HG03565 (cell line): ENCODE measurements around the gene XAF1.
"Not testable (repeated sequence)": the region's sequence is repeated elsewhere in the genome, so short reads cannot be mapped to it uniquely, and the experiment has no call there.

Source experiments
- ATAC-seq: cut with Tn5 transposase; IDR thresholded peaks from one replicate; pipeline ENCODE4 v1.9.1; 2021; ENCODE audit warnings: mild to moderate bottlenecking, moderate library complexity; ENCODE audit not compliant: unreplicated experiment

XAF1 gene

GRCh38 chr17:6753006-6753445, 2.8 kb upstream of the XAF1 start:
- no peak for ATAC-seq

- no peak for ATAC-seq
These were observed 2.3 kb upstream of the XAF1 start for GRCh38 chr17:6753546-6753945.

GRCh38 chr17:6755281-6755680, 565 bp upstream of the XAF1 start:
- no peak for ATAC-seq

GRCh38 chr17:6756425-6757031, 682 bp downstream of the XAF1 start:
- no peak for ATAC-seq

GRCh38 chr17:6757747-6758146, 1.9 kb downstream of the XAF1 start:
- no peak for ATAC-seq

- ATAC-seq, result no peak
These were observed 5.9 kb downstream of the XAF1 start for GRCh38 chr17:6761779-6762178.

- ATAC-seq, result no peak
These were observed 12.6 kb downstream of the XAF1 start for GRCh38 chr17:6768447-6768846.

GRCh38 chr17:6772016-6772415, 16.2 kb downstream of the XAF1 start:
- ATAC-seq, result no peak

GRCh38 chr17:6774906-6775305, 19.1 kb downstream of the XAF1 start:
- not testable (repeated sequence) for ATAC-seq

GRCh38 chr17:6775871-6776405, 20.1 kb downstream of the XAF1 start, which contains the start of gene FBXO39:
TSS of gene FBXO39 (plus strand) at chr17:6776215. CDS start at chr17:6779869, 3,654 bp downstream.
- ATAC-seq, result no peak

GRCh38 chr17:6779411-6779810, 23.6 kb downstream of the XAF1 start:
- no peak for ATAC-seq

- ATAC-seq, result no peak
These were observed 24.2 kb downstream of the XAF1 start for GRCh38 chr17:6780001-6780400.

GRCh38 chr17:6780886-6781285, 25.0 kb downstream of the XAF1 start:
- ATAC-seq, result no peak

GRCh38 chr17:6782244-6782643, 26.4 kb downstream of the XAF1 start:
- no peak for ATAC-seq

GRCh38 chr17:6786618-6787017, 30.8 kb downstream of the XAF1 start:
- ATAC-seq, result no peak

- no peak for ATAC-seq
These were observed 31.3 kb downstream of the XAF1 start for GRCh38 chr17:6787081-6787693.

- ATAC-seq, result no peak
These were observed 33.3 kb downstream of the XAF1 start for GRCh38 chr17:6789146-6789545.

GRCh38 chr17:6793748-6794493, 38.1 kb downstream of the XAF1 start:
- no peak for ATAC-seq

- ATAC-seq, result no peak
These were observed 40.4 kb downstream of the XAF1 start for GRCh38 chr17:6796017-6796886.

- ATAC-seq, result no peak
These were observed 41.1 kb downstream of the XAF1 start for GRCh38 chr17:6796887-6797490.
